Measurements from ENCODE around the gene C5orf63. TPM values are rescaled to one million over a fixed set of nuclear protein-coding genes. Genes with fewer than 3 reads are reported as not detected.

Gene C5orf63
- total and polyA plus RNA-seq, 2 of the 13 experiments (the other 11 are each of a cell fraction or from before 2014, with no cell fraction given), result 7.9 to 8.8 TPM

GRCh38 chr5:127072861-127073846 lies at the start of gene C5orf63 (continued):
- TF ChIP-seq ESRRA (CRISPR knock-in tag; IDR thresholded peaks at IDR 0.05; ENCODE audit: low read depth) (peak; percentile 58; the same call in 1 of the 2 replicates), HNF4G (IDR thresholded peaks at IDR 0.05; ENCODE audit: borderline replicate concordance, low read depth, low read length) (no peak), HNF4G (CRISPR knock-in tag; IDR thresholded peaks at IDR 0.05; ENCODE audit: borderline replicate concordance, low read depth) (no peak), SSRP1 (CRISPR knock-in tag; IDR thresholded peaks at IDR 0.05) (no peak), RAD51 (IDR thresholded peaks at IDR 0.05; ENCODE audit: borderline replicate concordance) (no peak), JUNB (CRISPR knock-in tag; IDR thresholded peaks at IDR 0.05; ENCODE audit: borderline replicate concordance) (no peak), ZNF44 (CRISPR knock-in tag; IDR thresholded peaks at IDR 0.05) (peak; percentile 81; the same call in 1 of the 2 replicates), NONO (IDR thresholded peaks at IDR 0.05) (no peak), NONO (CRISPR knock-in tag; conservative IDR thresholded peaks at IDR 0.05) (peak; percentile 74), PRMT3 (CRISPR knock-in tag; IDR thresholded peaks at IDR 0.05; ENCODE audit: borderline replicate concordance, low read depth) (no peak), TCF7 (IDR thresholded peaks at IDR 0.05; ENCODE audit: low read depth) (no peak), SOX13 (IDR thresholded peaks at IDR 0.05) (no peak), SOX13 (CRISPR knock-in tag; conservative IDR thresholded peaks at IDR 0.05 in 1 of 2, IDR thresholded peaks at IDR 0.05 in 1 of 2) (peak in 1 of 2 experiments; percentile 47; a peak in 1 of 4 replicates), ZNF761 (CRISPR knock-in tag; conservative IDR thresholded peaks at IDR 0.05) (no peak), ZNF781 (CRISPR knock-in tag; IDR thresholded peaks at IDR 0.05; ENCODE audit: borderline replicate concordance, not compliant biosample characterization) (no peak), NFYB (CRISPR knock-in tag; IDR thresholded peaks at IDR 0.05) (no peak; the same call in 1 of the 2 replicates)
- TF ChIP-seq, protein P1, sequence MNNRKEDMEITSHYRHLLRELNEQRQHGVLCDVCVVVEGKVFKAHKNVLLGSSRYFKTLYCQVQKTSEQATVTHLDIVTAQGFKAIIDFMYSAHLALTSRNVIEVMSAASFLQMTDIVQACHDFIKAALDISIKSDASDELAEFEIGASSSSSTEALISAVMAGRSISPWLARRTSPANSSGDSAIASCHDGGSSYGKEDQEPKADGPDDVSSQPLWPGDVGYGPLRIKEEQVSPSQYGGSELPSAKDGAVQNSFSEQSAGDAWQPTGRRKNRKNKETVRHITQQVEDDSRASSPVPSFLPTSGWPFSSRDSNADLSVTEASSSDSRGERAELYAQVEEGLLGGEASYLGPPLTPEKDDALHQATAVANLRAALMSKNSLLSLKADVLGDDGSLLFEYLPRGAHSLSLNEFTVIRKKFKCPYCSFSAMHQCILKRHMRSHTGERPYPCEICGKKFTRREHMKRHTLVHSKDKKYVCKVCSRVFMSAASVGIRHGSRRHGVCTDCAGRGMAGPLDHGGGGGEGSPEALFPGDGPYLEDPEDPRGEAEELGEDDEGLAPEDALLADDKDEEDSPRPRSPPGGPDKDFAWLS (CRISPR knock-in tag; IDR thresholded peaks at IDR 0.05; ENCODE audit: borderline replicate concordance), result no peak
- TF ChIP-seq, protein P2, sequence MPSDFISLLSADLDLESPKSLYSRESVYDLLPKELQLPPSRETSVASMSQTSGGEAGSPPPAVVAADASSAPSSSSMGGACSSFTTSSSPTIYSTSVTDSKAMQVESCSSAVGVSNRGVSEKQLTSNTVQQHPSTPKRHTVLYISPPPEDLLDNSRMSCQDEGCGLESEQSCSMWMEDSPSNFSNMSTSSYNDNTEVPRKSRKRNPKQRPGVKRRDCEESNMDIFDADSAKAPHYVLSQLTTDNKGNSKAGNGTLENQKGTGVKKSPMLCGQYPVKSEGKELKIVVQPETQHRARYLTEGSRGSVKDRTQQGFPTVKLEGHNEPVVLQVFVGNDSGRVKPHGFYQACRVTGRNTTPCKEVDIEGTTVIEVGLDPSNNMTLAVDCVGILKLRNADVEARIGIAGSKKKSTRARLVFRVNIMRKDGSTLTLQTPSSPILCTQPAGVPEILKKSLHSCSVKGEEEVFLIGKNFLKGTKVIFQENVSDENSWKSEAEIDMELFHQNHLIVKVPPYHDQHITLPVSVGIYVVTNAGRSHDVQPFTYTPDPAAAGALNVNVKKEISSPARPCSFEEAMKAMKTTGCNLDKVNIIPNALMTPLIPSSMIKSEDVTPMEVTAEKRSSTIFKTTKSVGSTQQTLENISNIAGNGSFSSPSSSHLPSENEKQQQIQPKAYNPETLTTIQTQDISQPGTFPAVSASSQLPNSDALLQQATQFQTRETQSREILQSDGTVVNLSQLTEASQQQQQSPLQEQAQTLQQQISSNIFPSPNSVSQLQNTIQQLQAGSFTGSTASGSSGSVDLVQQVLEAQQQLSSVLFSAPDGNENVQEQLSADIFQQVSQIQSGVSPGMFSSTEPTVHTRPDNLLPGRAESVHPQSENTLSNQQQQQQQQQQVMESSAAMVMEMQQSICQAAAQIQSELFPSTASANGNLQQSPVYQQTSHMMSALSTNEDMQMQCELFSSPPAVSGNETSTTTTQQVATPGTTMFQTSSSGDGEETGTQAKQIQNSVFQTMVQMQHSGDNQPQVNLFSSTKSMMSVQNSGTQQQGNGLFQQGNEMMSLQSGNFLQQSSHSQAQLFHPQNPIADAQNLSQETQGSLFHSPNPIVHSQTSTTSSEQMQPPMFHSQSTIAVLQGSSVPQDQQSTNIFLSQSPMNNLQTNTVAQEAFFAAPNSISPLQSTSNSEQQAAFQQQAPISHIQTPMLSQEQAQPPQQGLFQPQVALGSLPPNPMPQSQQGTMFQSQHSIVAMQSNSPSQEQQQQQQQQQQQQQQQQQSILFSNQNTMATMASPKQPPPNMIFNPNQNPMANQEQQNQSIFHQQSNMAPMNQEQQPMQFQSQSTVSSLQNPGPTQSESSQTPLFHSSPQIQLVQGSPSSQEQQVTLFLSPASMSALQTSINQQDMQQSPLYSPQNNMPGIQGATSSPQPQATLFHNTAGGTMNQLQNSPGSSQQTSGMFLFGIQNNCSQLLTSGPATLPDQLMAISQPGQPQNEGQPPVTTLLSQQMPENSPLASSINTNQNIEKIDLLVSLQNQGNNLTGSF (CRISPR knock-in tag; IDR thresholded peaks at IDR 0.05), result peak; percentile 82
- TF ChIP-seq, protein P3, sequence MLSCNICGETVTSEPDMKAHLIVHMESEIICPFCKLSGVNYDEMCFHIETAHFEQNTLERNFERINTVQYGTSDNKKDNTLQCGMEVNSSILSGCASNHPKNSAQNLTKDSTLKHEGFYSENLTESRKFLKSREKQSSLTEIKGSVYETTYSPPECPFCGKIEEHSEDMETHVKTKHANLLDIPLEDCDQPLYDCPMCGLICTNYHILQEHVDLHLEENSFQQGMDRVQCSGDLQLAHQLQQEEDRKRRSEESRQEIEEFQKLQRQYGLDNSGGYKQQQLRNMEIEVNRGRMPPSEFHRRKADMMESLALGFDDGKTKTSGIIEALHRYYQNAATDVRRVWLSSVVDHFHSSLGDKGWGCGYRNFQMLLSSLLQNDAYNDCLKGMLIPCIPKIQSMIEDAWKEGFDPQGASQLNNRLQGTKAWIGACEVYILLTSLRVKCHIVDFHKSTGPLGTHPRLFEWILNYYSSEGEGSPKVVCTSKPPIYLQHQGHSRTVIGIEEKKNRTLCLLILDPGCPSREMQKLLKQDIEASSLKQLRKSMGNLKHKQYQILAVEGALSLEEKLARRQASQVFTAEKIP (CRISPR knock-in tag; IDR thresholded peaks at IDR 0.05; ENCODE audit: borderline replicate concordance), result no peak
